ENCODE measurements around the gene FRG2. TPM values are rescaled to one million over a fixed set of nuclear protein-coding genes. Genes with fewer than 3 reads are reported as not detected.
A peak's percentile ranks its signal among the peaks of the same experiment; 100 is the strongest.

Gene FRG2
- total and polyA plus RNA-seq, 2 of the 13 experiments (the other 11 are each of a cell fraction or from before 2014, with no cell fraction given), result not detected

DNA sequence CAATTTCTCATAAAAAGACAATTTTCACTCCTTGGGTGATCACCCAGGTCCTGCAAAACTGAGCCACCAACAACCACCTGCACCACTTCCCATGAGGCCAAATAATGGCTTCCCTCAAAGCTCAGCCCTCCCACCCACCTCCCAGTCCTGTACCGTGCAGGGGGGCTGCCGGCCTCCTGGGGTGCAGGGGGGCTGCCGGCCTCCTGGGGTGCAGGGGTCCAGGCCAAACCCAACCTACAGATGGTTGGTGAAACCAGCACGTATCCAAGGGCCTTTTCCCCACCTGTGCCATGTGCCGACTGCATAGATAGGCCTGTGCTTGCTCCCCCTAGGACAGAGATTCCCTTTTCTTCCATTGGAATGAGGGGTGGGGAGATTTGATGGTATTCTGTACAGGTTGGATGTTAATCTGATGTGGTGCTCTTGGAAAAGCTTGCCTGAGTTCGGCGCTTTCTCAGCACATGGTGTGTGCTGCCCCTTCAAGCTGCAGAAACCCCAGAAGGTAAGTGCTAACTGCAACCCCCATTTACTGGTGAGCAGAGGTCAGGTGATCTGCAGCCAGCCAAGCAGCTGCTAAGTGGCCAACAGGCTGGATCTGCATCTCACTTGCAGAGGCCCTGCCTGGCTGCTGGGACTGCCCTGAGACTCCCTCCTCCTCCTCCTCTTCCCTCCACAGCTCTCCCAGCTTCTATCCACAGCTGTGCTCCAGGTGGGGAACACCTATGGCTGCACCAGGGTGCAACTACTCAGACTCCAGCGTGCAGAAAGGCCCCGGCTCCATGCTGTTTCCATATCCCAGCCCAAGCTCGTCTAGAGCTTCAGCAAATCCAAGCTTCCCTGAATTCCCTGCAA, 47.6 kb downstream of the FRG2 start:
- Histone ChIP-seq H3K9me3 (ENCODE audit: low read length) (no peaks in the 10 kb centered on the region), H3K4me3 (replicated peaks in 1 of 3; ENCODE audit: insufficient read depth in 1 of 3, low read depth in 2 of 3, low read length in 3 of 3) (peak overlapping the region in 1 of 3 experiments; percentile 7; a peak in 1 of 6 replicates), H3K36me3 (replicated peaks in 1 of 2; ENCODE audit: control insufficient read depth in 1 of 2, insufficient read depth in 2 of 2, low read length in 2 of 2) (no peaks in the 10 kb centered on the region), H3K27me3 (ENCODE audit: control insufficient read depth in 1 of 2, insufficient read depth in 2 of 2, low read length in 2 of 2) (no peaks in the 10 kb centered on the region), H4K20me1 (ENCODE audit: insufficient read depth, low read length) (no peaks in the 10 kb centered on the region), H3K4me1 (ENCODE audit: insufficient read depth, low read length) (no peaks in the 10 kb centered on the region), H3K4me2 (ENCODE audit: low read depth, low read length) (peak overlapping the region; percentile 46; the same call in 1 of the 2 replicates), H2AFZ (ENCODE audit: low read length) (no peak overlapping the region), H3K79me2 (ENCODE audit: insufficient read depth, low read length) (no peaks in the 10 kb centered on the region), H3K27ac (ENCODE audit: extremely low read length, insufficient read depth, low read length) (no peak overlapping the region), H3K9ac (ENCODE audit: insufficient read depth, low read depth, low read length) (no peak overlapping the region)
- DNase-seq (ENCODE audit: low spot score), result no peak
- no peak for FAIRE-seq
- POLR2A ChIA-PET, result no interaction called here
- in situ Hi-C loops (cut with HindIII; ENCODE audit: extremely low pct_ligation_motif_present, low pct_unique_long_range_greater_than_20kb) (no loop called here), intact Hi-C loops (cut with micrococcal nuclease; ENCODE audit: unreplicated experiment) (no loop called here)
- 46% methylated on average over 8 of the region's 10 CpGs for WGBS (ENCODE audit: low lambda C conversion rate)
- no TSS peak for BruUV-seq (replicated peaks)
- peak; percentile 29; the same call in 1 of the 3 replicates for ATAC-seq
- TF ChIP-seq MAZ (IDR thresholded peaks at IDR 0.05; ENCODE audit: borderline replicate concordance, low read depth, low read length) (no peak), MAZ (CRISPR knock-in tag; IDR thresholded peaks at IDR 0.05; ENCODE audit: low read depth) (no peak), ZNF263 (CRISPR knock-in tag; IDR thresholded peaks at IDR 0.05) (peak; percentile 60)
- TF ChIP-seq, protein P1, sequence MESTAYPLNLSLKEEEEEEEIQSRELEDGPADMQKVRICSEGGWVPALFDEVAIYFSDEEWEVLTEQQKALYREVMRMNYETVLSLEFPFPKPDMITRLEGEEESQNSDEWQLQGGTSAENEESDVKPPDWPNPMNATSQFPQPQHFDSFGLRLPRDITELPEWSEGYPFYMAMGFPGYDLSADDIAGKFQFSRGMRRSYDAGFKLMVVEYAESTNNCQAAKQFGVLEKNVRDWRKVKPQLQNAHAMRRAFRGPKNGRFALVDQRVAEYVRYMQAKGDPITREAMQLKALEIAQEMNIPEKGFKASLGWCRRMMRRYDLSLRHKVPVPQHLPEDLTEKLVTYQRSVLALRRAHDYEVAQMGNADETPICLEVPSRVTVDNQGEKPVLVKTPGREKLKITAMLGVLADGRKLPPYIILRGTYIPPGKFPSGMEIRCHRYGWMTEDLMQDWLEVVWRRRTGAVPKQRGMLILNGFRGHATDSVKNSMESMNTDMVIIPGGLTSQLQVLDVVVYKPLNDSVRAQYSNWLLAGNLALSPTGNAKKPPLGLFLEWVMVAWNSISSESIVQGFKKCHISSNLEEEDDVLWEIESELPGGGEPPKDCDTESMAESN (CRISPR knock-in tag; conservative IDR thresholded peaks at IDR 0.05), result no peak
- CTCF ChIA-PET (ENCODE audit: low intra/inter-chr PET ratio, low total read pairs), result no interaction called here

Small RNA genes lying within 50 kb of the gene (small RNA-seq; reads per million reads assigned to genes)
- 0 reads per million in 3 experiments for gene RNA5SP174 (ENCODE audit: insufficient read depth in 2 of 3, insufficient read length in 3 of 3, low read depth in 2 of 3, low replicate concordance in 1 of 3)
- 0 to 0.97 (median 0.65) reads per million in 3 experiments for gene RNA5SP175 (ENCODE audit: insufficient read depth in 2 of 3, insufficient read length in 3 of 3, low read depth in 2 of 3, low replicate concordance in 1 of 3)

Other genes starting within 250 kb of the FRG2 start
- 42.6 and 58.3 TPM in 2 replicates for gene FRG1, start 86.4 kb downstream of the FRG2 start, total RNA-seq (2016; rRNA removed; fragmentation: Illumina TruSeq; extraction: Trizol)
- gene FRG1, start 86.4 kb downstream of the FRG2 start, polyA plus RNA-seq (2011; rRNA removed), result 4.8 and 5.7 TPM in 2 replicates
- not detected in 2 replicates for gene DBET, start 37.2 kb upstream of the FRG2 start, total RNA-seq (2016; rRNA removed; fragmentation: Illumina TruSeq; extraction: Trizol)
- gene DBET, start 37.2 kb upstream of the FRG2 start, polyA plus RNA-seq (2011; rRNA removed), result not detected in 2 replicates
- gene DUX4, start 146.5 kb upstream of the FRG2 start, total RNA-seq (2016; rRNA removed; fragmentation: Illumina TruSeq; extraction: Trizol), result not detected in 2 replicates
- gene DUX4, start 146.5 kb upstream of the FRG2 start, polyA plus RNA-seq (2011; rRNA removed), result not detected in 2 replicates

Measured in HepG2 (cell line).